ENCODE measurements around the gene SLC25A44.

The SLC25A44 gene

GRCh38 chr1:156155756-156156510 lies 38.0 kb upstream of the SLC25A44 start:
- no peak for TF ChIP-seq CTCF (IDR thresholded peaks at IDR 0.05; ENCODE audit: control insufficient read depth, extremely low read depth, insufficient read depth)
- H3K4me3 ChIP-seq (ENCODE audit: low read depth, low read length): no peak overlapping the region
- no peak for DNase-seq (ENCODE audit: low read depth)

GRCh38 chr1:156157506-156157905 lies 36.4 kb upstream of the SLC25A44 start:
- DNase-seq (ENCODE audit: low read depth): no peak
- no peak overlapping the region for H3K4me3 ChIP-seq (ENCODE audit: low read depth, low read length)
- no peak for TF ChIP-seq CTCF (IDR thresholded peaks at IDR 0.05; ENCODE audit: control insufficient read depth, extremely low read depth, insufficient read depth)

- DNase-seq (ENCODE audit: low read depth): no peak
- TF ChIP-seq CTCF (IDR thresholded peaks at IDR 0.05; ENCODE audit: control insufficient read depth, extremely low read depth, insufficient read depth): no peak
- no peak overlapping the region for H3K4me3 ChIP-seq (ENCODE audit: low read depth, low read length)
Observed at GRCh38 chr1:156157966-156158365, 35.9 kb upstream of the SLC25A44 start.

- no peak overlapping the region for H3K4me3 ChIP-seq (ENCODE audit: low read depth, low read length)
- DNase-seq (ENCODE audit: low read depth): no peak
- no peak for TF ChIP-seq CTCF (IDR thresholded peaks at IDR 0.05; ENCODE audit: control insufficient read depth, extremely low read depth, insufficient read depth)
Observed at GRCh38 chr1:156160000-156160742, 33.7 kb upstream of the SLC25A44 start.

- H3K4me3 ChIP-seq (ENCODE audit: low read depth, low read length): no peak overlapping the region
- no peak for TF ChIP-seq CTCF (IDR thresholded peaks at IDR 0.05; ENCODE audit: control insufficient read depth, extremely low read depth, insufficient read depth)
- DNase-seq (ENCODE audit: low read depth): no peak
Observed at GRCh38 chr1:156160743-156161171, 33.1 kb upstream of the SLC25A44 start.

GRCh38 chr1:156162430-156163037 lies 31.4 kb upstream of the SLC25A44 start:
- no peak overlapping the region for H3K4me3 ChIP-seq (ENCODE audit: low read depth, low read length)
- DNase-seq (ENCODE audit: low read depth): no peak
- no peak for TF ChIP-seq CTCF (IDR thresholded peaks at IDR 0.05; ENCODE audit: control insufficient read depth, extremely low read depth, insufficient read depth)

Data from LNCaP clone FGC (cell line).